GM19238 (cell line): Measurements from ENCODE around the gene PATJ.
"Not testable (repeated sequence)": the region's sequence is repeated elsewhere in the genome, so short reads cannot be mapped to it uniquely, and the experiment has no call there.

Source experiments
- DNase-seq: peaks from one replicate; pipeline ENCODE4 v3.0.0; 2011; ENCODE audit warnings: low spot score; ENCODE audit not compliant: insufficient read length

PATJ gene

DNA sequence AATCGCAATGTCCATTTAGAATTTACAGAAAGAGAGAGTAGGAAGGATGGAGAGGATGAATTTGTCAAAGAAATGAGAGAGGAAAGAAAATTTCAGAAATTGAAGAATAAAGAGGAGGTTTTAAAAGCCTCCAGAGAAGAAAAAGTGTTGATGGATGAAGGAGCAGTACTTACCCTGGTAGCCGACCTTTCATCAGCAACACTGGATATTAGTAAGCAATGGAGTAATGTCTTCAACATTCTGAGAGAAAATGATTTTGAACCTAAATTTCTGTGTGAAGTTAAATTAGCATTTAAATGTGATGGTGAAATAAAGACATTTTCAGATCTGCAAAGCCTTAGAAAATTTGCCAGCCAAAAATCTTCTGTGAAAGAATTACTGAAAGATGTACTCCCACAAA lies 464.9 kb downstream of the PATJ start:
- no peak for DNase-seq

DNA sequence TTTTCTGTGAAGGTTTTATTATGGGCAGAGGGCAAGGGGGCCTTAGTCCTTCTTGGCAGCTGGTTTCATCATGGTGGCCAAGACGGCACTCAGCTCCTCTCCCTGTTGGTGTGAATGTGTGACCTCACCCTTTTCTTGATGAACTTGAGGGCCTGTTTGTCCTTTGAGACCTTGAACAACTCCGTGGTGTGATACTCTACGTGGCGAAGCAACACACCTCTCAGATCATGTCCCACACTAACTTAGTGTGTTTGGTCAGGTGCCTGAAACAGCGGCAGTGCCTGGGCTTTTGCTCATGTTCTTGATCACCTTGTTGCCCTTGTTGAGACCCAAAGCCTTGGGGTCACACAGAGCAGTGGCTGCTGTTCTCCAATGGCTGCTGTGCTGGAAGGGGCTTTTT lies 465.8 kb downstream of the PATJ start:
- no peak for DNase-seq

DNA sequence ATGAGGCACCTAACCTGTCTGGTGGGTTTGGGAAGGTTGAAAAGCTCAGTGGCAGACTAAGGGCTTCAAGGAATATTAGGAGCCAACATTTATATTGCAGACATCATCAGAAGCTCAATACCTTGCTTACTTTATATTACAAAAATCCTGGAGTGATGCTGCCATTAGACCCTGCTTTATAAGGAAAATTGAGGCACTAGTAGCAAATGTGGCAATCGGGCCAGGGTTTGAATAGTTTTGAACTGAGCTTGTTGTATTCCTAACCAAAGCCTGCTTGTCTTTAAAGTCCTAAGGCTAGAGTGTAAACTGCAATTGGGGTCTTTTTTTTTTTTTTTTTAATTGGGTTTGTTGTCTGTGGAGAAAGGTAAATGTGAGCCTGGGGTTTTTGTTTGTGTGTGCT lies 466.7 kb downstream of the PATJ start:
- no peak for DNase-seq

DNA sequence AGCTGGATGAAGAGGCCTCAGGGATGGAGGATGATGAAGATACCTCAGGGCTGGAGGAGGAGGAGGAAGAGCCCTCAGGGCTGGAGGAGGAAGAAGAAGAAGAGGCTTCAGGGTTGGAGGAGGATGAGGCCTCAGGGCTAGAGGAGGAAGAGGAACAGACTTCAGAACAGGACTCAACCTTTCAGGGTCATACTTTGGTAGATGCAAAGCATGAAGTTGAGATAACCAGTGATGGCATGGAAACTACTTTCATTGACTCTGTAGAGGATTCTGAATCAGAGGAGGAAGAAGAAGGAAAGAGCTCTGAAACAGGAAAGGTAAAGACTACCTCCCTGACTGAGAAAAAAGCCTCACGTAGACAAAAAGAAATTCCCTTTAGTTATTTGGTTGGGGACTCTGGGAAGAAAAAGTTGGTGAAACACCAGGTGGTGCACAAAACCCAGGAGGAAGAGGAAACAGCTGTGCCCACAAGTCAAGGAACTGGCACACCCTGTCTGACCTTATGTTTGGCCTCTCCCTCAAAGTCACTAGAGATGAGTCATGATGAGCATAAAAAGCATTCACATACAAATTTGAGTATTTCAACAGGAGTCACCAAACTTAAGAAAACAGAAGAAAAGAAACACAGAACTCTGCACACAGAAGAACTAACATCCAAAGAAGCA lies 467.8 kb downstream of the PATJ start:
- no peak for DNase-seq

DNA sequence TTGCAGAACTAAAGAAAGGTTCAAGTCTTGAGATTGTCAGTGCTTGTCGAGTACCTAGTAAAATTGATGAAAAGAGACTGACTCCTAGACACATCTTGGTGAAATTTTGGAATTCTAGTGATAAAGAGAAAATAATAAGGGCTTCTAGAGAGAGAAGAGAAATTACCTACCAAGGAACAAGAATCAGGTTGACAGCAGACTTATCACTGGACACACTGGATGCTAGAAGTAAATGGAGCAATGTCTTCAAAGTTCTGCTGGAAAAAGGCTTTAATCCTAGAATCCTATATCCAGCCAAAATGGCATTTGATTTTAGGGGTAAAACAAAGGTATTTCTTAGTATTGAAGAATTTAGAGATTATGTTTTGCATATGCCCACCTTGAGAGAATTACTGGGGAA lies 468.7 kb downstream of the PATJ start:
- no peak for DNase-seq

DNA sequence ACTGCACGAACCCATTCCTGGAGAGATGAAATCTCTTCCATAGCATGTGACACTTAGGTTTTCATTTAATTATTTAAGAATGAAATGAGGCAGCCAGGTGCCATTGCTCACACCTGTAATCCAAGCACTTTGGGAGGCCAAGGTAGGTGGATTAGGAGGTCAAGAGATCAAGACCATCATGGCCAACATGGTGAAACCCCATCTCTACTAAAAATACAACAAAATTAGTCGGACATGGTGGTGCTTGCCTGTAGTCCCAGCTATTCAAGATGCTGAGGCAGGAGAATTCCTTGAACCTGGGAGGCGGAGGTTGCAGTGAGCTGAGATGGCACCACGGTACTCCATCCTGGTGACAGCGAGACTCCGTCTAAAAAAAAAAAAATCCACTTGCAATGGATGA lies 470.1 kb downstream of the PATJ start:
- DNase-seq = no peak

DNA sequence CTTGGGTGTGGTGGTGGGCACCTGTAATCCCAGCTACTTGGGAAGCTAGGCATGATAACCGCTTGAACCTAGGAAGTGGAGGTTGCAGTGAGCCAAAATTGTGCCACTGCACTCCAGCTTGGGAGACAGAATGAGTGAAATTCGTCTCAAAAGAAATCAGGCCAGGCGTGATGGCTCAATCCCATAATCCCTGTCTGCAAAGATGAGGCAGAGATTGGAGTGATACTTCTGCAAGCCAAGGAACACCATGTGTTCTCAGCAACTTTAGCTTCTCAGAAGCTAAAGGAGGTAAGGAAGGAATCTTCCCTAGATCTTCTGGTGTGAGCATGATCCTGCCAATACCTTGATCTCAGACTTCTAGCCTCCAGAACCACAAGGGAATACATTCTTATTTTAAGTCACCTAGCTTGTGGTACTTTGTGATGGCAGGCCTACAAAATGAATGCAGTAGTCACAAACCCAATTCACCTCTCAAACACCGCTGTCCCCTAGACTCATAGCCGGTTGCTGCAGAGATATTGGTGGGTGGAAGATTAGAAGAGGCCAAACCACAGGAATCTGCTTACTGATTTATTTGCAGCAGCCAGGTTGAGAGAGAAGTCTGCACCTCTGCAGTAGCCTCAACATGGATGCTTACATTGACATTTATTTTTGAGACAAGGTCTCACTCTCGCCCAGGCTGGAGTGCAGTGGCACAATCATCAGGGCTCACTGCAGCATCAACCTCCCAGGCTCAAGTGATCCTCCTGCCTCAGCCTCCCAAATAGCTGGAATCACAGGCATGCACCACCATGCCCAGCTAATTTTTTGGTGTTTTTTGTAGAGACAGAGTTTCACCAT lies 471.0 kb downstream of the PATJ start:
- no peak for DNase-seq

DNA sequence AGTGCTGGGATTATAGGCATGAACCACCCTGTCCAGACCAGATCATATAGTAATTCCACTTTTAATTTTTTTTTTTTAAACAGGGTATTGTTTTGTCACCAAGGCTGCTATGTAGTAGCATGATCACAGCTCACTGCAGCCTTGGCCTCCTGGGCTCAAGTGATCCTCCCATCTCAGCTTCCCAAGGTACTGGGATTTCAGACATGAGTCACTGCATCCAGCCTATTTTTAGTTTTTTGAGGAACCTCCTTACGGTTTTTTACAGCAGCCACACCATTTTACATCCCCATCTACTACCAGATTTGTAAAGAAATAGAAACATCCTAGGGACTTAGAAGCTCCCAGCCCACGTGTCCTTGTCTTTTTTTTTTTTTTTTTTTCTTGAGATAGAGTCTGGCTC lies 476.3 kb downstream of the PATJ start:
- no peak for DNase-seq

DNA sequence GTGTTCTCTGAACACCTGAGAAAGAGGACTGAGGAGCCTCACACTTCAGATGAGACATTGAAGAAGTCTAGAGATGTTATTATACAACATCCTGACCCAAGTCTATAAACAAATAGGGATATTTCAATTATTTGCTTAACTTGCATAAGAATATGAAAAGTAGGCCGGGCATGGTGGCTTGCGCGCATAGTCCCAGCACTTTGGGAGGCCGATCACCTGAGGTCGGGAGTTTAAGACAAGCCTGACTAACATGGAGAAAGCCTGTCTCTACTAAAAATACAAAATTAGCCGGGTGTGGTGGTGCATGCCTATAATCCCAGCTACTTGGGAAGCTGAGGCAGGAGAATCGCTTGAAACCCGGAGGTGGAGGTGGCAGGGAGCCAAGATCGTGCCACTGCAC lies 478.2 kb downstream of the PATJ start:
- not testable (repeated sequence) for DNase-seq

DNA sequence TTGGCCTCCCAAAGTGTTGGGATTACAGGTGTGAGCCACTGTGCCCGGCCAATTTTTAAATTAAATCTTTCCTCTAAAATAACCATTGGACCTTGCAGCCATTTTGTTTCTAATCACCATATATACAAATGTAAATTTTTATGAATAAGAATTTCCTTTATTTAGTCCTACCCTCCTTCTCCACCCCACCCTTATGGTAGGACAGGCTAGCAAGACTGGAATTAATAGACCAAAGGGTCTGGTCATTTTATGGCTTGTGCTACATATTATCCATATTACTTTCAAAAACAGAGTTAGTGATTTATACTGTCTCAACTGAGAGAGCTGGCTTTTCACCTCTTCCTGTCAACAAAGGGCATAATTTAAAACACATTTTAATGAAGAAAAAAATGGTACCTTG lies 478.9 kb downstream of the PATJ start:
- DNase-seq = no peak

DNA sequence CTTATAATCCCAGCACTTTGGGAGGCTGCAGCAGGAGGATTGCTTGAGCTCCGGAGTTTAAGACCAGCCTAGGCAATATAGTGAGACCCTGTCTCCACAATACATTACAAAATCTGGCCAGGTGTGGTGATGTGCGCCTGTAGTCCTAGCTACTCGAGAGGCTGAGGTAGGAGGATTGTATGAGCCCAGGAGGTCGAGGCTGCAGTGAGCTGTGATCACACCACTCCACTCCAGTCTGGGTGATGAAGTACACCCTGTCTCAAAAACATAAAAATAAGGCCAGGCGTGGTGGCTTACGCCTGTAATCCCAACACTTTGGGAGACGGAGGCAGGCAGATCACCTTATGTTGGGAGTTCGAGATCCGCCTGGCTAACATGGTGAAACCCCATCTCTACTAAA lies 480.0 kb downstream of the PATJ start:
- DNase-seq = no peak

DNA sequence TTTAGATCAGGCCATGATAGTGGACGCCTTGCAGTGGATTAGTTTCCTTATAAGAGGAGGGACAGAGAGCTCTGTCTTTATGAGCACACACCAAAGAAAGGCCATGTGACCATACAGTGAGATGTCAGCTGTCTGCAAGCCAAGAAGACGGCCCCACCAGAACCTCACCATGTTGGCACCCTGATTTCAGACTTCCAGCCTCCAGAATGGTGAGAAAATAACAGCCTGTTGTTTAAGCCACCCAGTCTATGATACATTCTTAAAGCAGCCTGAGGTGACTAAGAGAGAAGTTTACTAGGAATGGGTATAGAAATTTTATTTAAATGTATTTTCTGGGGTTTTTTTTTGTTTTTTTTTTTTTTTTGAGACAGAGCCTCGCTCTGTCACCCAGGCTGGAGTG lies 481.9 kb downstream of the PATJ start:
- DNase-seq = no peak

DNA sequence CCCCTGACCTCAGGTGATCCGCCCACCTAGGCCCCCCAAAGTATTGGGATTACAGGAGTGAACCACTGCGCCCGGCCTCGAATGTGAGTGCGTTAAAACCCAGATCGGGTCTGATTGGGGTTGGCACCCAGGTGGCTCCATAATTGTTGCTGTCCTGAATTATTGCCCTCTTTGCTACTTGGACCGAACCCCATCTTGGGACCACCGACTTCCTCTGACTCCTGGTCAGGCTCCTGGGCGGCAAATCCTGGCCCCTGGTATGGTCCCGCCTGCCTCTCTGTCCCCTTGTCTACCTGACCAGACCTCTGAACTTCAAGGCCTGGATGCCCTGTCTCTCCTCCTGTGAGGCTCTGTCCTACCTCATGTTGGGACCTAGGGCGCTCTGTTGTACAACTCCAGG lies 485.2 kb downstream of the PATJ start:
- DNase-seq = no peak
